Progenitor cell of endocrine pancreas (in vitro differentiated cells): ENCODE measurements around the gene ABAT. TPM values are rescaled to one million over a fixed set of nuclear protein-coding genes. Genes with fewer than 3 reads are reported as not detected.

Source experiments
- DNase-seq: peaks from one replicate; pipeline ENCODE4 v3.0.0; 2021; ENCODE audit warnings: low spot score; ENCODE audit not compliant: unreplicated experiment
- H3K27ac Mint-ChIP-seq: 2 replicates; pipeline ENCODE4 v1.8.0; 2021; ENCODE audit warnings: mild to moderate bottlenecking, moderate library complexity, mixed read lengths
- H3K27me3 Mint-ChIP-seq: 2 replicates; pipeline ENCODE4 v1.8.0; 2021; ENCODE audit warnings: mixed read lengths
- H3K36me3 Mint-ChIP-seq: 2 replicates; pipeline ENCODE4 v1.8.0; 2022; ENCODE audit warnings: mixed read lengths; ENCODE audit not compliant: insufficient read depth
- H3K4me1 Mint-ChIP-seq: 2 replicates; pipeline ENCODE4 v1.8.0; 2021; ENCODE audit warnings: low read depth, mixed read lengths
- H3K4me3 Mint-ChIP-seq: 2 replicates; pipeline ENCODE4 v1.8.0; 2021; ENCODE audit warnings: low read depth, mild to moderate bottlenecking, moderate library complexity, mixed read lengths
- H3K9me3 Mint-ChIP-seq: 2 replicates; pipeline ENCODE4 v1.8.0; 2021; ENCODE audit warnings: low read depth, mixed read lengths
- long read RNA-seq: library from polyadenylated mRNA; unstranded; transcript quantifications from one replicate; pipeline ENCODE4 v2.0.0, GENCODE V29; 2020
- total RNA-seq: library from RNA; stranded (reverse); gene quantifications from 2 replicates; pipeline ENCODE4 v1.2.1, GENCODE V29; 2021
- TF ChIP-seq, protein P1 (sequence below): fragments of 200-600 bp; sonication (generic); IDR thresholded peaks from one replicate; pipeline ENCODE4 v1.5.0; 2021; ENCODE audit warnings: antibody characterized with exemption, mild to moderate bottlenecking; ENCODE audit not compliant: unreplicated experiment

Gene ABAT
- 24.7 and 26.7 TPM in 2 replicates for total RNA-seq
- long read RNA-seq, full-length matches to known transcripts = 5 of 23 reads
- long read RNA-seq, partial matches to known transcripts = 2 of 23 reads
- long read RNA-seq, other reads (novel, unspliced or antisense) = 16 of 23 reads

DNA sequence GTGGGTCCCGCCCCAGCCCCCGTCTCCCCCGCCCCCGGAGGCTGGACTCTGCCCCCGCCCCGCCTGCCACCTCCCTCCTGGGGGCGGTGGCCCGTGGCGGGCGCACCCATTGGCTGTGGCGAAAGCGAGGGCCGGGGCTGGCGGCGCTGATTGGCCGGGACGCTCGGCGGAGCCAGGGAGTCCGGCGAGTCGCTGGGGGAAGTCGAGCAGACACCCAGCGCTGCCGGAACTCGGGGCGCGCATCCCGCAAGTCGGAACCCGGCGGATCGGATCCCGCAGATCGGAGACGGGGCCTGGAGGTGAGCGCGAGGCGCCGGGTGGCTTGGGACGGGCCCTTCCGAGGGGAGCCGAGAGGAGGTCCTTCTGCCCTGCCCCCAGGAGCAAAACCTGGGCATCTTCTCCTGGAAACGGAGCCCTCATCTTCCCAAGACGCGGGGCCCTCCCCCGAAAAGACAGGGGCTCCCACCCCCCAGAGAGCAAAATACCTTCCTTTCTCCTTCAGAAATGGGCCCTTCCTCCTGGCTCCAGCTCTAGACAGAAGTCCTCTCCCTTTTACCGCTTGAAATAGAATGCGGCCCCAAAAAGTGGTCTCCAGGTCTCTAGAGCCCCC, at the start of gene ABAT:
Gene ABAT (plus strand): TSS at position 205 of the 610 bp plus-strand sequence. CDS start 61,123 bp downstream, outside the sequence.
- peak within 1 kb of the TSS; percentile 83 for H3K27ac Mint-ChIP-seq
- TF ChIP-seq, protein P1, sequence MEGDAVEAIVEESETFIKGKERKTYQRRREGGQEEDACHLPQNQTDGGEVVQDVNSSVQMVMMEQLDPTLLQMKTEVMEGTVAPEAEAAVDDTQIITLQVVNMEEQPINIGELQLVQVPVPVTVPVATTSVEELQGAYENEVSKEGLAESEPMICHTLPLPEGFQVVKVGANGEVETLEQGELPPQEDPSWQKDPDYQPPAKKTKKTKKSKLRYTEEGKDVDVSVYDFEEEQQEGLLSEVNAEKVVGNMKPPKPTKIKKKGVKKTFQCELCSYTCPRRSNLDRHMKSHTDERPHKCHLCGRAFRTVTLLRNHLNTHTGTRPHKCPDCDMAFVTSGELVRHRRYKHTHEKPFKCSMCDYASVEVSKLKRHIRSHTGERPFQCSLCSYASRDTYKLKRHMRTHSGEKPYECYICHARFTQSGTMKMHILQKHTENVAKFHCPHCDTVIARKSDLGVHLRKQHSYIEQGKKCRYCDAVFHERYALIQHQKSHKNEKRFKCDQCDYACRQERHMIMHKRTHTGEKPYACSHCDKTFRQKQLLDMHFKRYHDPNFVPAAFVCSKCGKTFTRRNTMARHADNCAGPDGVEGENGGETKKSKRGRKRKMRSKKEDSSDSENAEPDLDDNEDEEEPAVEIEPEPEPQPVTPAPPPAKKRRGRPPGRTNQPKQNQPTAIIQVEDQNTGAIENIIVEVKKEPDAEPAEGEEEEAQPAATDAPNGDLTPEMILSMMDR = no peak
- no peaks in the 10 kb centered on the region for H3K9me3 Mint-ChIP-seq

DNA sequence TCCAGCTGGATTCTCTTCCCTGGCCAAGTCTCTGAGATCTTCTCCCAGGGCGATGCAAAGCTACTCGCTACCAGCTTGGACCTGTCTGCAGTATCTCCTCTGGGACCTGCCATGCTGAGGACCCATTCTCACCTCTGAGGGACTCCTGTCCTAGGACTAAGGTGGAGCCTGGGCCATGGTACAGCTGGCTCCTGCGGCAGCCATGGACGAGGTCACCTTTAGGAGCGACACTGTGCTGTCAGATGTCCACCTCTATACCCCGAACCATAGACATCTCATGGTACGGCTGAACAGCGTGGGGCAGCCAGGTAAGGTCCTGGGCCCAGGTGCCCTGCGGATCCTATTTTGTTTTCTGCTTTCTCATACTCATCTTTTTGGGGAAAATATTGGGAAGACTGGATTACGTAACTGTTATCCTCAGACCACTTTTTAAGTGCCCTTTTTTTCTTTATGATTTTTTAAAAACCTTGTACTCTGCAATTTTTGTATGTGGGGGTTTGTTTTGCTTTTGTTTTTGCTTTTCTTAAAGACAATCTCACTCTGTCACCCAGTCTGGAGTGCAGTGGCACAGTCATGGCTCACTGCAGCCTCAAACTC, 48.8 kb upstream of the ABAT start:
- Mint-ChIP-seq H3K9me3 (no peaks in the 10 kb centered on the region), H3K4me3 (no peak overlapping the region), H3K36me3 (peaks cover 28% of the 10 kb centered on the region), H3K4me1 (peaks cover 9% of the 10 kb centered on the region), H3K27ac (no peak overlapping the region), H3K27me3 (no peaks in the 10 kb centered on the region)
- no peak for DNase-seq
- TF ChIP-seq, protein P1 = no peak

More for the DNA sequence above, at the start of gene ABAT:
- peak within 1 kb of the TSS; percentile 82 for H3K4me3 Mint-ChIP-seq
- H3K27me3 Mint-ChIP-seq = peaks cover 13% of the 10 kb centered on the region
- no peaks in the 10 kb centered on the region for H3K36me3 Mint-ChIP-seq
- H3K4me1 Mint-ChIP-seq = peaks cover 11% of the 10 kb centered on the region
- DNase-seq = peak; percentile 82

DNA sequence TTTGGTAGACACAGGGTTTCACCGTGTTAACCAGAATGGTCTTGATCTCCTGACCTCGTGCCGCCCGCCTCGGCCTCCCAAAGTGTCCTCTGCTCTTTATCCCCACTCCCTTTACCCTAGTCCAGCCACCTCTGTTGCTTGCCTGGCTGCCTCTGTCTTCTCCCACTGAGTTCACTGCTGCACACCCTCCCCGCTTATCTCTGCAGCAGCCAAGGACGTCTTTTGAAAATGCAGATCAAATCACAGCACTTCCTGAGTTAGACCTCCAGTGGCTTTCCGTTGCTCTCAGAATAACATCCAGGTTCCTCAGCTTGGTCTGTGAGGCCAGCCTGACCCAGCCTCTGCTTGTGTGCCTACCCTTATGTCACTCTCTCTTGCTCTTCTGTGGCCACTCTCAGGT, 47.5 kb upstream of the ABAT start:
- DNase-seq = no peak
- H3K27ac Mint-ChIP-seq = peak overlapping the region; percentile 25
- no peaks in the 10 kb centered on the region for H3K27me3 Mint-ChIP-seq
- H3K4me1 Mint-ChIP-seq = peaks cover 9% of the 10 kb centered on the region
- peaks cover 29% of the 10 kb centered on the region for H3K36me3 Mint-ChIP-seq
- TF ChIP-seq, protein P1 = no peak
- H3K4me3 Mint-ChIP-seq = no peak overlapping the region
- H3K9me3 Mint-ChIP-seq = no peaks in the 10 kb centered on the region

DNA sequence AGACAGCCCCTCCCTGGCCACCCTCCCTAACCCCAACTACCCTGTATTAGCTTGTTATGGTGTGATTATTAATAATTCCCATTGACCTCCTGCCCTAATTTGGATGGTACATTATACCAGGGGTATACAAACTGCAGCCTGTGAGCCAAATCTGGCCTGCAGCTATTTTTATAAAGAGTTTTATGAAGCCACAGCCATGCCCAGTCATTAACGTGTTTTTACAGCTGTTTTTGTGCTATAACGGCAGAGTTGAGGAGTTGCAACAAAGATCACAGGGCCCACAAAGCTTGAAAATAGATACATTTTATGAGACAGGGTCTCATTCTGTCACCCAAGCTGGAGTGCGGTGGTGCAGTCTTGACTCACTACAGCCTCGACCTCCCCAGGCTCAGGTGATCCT, 47.0 kb upstream of the ABAT start:
- H3K9me3 Mint-ChIP-seq = no peaks in the 10 kb centered on the region
- peaks cover 4% of the 10 kb centered on the region for H3K4me1 Mint-ChIP-seq
- DNase-seq = no peak
- H3K4me3 Mint-ChIP-seq = no peak overlapping the region
- TF ChIP-seq, protein P1 = no peak
- no peaks in the 10 kb centered on the region for H3K27me3 Mint-ChIP-seq
- H3K36me3 Mint-ChIP-seq = peaks cover 29% of the 10 kb centered on the region
- no peak overlapping the region for H3K27ac Mint-ChIP-seq

DNA sequence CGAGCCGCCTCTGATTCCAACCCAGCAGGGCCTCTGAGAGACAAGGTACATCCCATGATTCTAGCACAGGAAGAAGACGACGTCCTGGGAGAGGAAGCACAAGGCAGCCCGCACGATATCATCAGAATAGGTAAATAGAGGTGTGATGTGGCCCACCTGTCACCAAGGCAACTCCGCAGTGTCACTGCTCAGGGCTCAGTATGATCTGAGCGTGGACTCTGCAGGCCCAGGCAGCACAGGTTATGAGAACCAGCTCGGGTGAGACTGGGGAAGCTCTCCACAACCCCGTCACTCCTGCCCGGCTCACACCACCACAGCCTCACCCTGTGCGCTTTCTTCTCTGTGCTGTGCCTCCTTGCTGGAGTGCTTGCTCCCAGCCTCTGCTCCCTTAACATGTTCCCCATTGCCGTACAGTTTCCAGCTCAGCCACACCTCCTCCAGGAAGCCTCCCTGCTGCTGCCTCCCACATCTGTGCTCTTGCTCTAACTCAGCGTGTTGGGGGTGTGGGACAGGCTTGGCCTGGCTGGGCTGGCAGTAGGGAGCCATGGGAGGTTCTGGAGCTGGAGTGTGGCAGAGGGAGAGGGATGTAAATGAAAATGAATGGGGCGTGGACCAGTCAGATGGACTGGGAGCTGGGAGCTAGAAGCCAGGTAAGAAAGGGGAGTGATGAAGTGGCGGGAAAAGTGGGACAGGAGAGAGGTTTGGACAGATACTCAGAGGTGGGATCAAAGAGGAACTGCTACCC, 45.3 kb upstream of the ABAT start:
- H3K9me3 Mint-ChIP-seq = no peaks in the 10 kb centered on the region
- peaks cover 31% of the 10 kb centered on the region for H3K36me3 Mint-ChIP-seq
- no peaks in the 10 kb centered on the region for H3K27me3 Mint-ChIP-seq
- TF ChIP-seq, protein P1 = no peak
- H3K4me3 Mint-ChIP-seq = no peak overlapping the region
- no peak overlapping the region for H3K27ac Mint-ChIP-seq
- DNase-seq = no peak
- H3K4me1 Mint-ChIP-seq = no peaks in the 10 kb centered on the region
